H1 (cell line): Measurements from ENCODE around the gene RASAL1. TPM values are rescaled to one million over a fixed set of nuclear protein-coding genes. Genes with fewer than 3 reads are reported as not detected.

Source experiments
- CTCF ChIA-PET: fragments of 300-600 bp; sonication (Branson Sonifier 250); formaldehyde crosslinking; loops from one replicate; lab custom pipeline; 2021; ENCODE audit not compliant: partially characterized antibody; lab: Charles Lee
- POLR2A ChIA-PET: fragments of 300-600 bp; sonication (Branson Sonifier 250); formaldehyde crosslinking; loops from one replicate; lab custom pipeline; 2021; ENCODE audit warnings: inconsistent platforms; ENCODE audit not compliant: partially characterized antibody; lab: Charles Lee
- DNase-seq, 2 experiments: peaks; one replicate each; pipeline versions ENCODE4 v3.0.0 to v3.0.0-alpha.2; 2010 to 2022; ENCODE audit warnings: low spot score in 2 of 2, low read depth in 1 of 2, mixed read lengths in 1 of 2
- FAIRE-seq: peaks from 2 replicates; lab custom pipeline; 2011; peaks lifted over from hg19 to GRCh38; lab: Jason Lieb, UNC
- H2AFZ ChIP-seq: 2 replicates; pipeline ENCODE4 v1.8.1; 2012; ENCODE audit warnings: low read length, inconsistent platforms
- H2AK5ac ChIP-seq: 2 replicates; pipeline ENCODE4 v1.6.1; 2013; ENCODE audit warnings: low read depth, low read length
- H2BK120ac ChIP-seq: replicated peaks from 2 replicates; pipeline ENCODE3; 2013; ENCODE audit warnings: low read depth, low read length, inconsistent platforms
- H2BK12ac ChIP-seq: 2 replicates; pipeline ENCODE4 v1.6.1; 2013; ENCODE audit warnings: low read depth, low read length
- H2BK15ac ChIP-seq: 2 replicates; pipeline ENCODE4 v1.6.1; 2013; ENCODE audit warnings: low read length
- H2BK20ac ChIP-seq: 2 replicates; pipeline ENCODE4 v1.6.1; 2013; ENCODE audit warnings: low read length
- H2BK5ac ChIP-seq: 2 replicates; pipeline ENCODE4 v1.6.1; 2013; ENCODE audit warnings: low read depth, low read length
- H3K14ac ChIP-seq: 2 replicates; pipeline ENCODE4 v1.6.1; 2013; ENCODE audit warnings: inconsistent platforms; ENCODE audit not compliant: insufficient read length
- H3K18ac ChIP-seq: 2 replicates; pipeline ENCODE4 v1.6.1; 2013; ENCODE audit warnings: low read length; ENCODE audit errors: extremely low read depth
- H3K23ac ChIP-seq: 2 replicates; pipeline ENCODE4 v1.6.1; 2013; ENCODE audit warnings: inconsistent platforms; ENCODE audit not compliant: insufficient read length
- H3K23me2 ChIP-seq: 2 replicates; pipeline ENCODE4 v1.6.1; 2013; ENCODE audit warnings: low read depth, low read length
- H3K27ac ChIP-seq: 2 replicates; pipeline ENCODE4 v1.6.1; 2011; ENCODE audit warnings: low read depth, low read length, inconsistent platforms
- H3K27me3 ChIP-seq, 4 experiments: replicated peaks in 1 of 4; 1 replicate in 1 of 4; 2 replicates in 3 of 4; pipeline versions ENCODE4 v1.6.1 to v1.8.1; 2011 to 2013; ENCODE audit warnings: low read length in 3 of 4, mild to moderate bottlenecking in 3 of 4, inconsistent platforms in 2 of 4, mixed read lengths in 2 of 4, moderate library complexity in 1 of 4; ENCODE audit not compliant: control insufficient read depth in 3 of 4, insufficient read depth in 3 of 4; ENCODE audit errors: extremely low read depth in 1 of 4
- H3K36me3 ChIP-seq, 4 experiments: 2 replicates each; pipeline versions ENCODE4 v1.6.1 to v1.8.1; 2011 to 2013; ENCODE audit warnings: mild to moderate bottlenecking in 4 of 4, low read length in 3 of 4, moderate library complexity in 2 of 4, control low read depth in 1 of 4, inconsistent platforms in 1 of 4; ENCODE audit not compliant: insufficient read depth in 4 of 4, control insufficient read depth in 2 of 4
- H3K4ac ChIP-seq: replicated peaks from 2 replicates; pipeline ENCODE3; 2013; ENCODE audit warnings: low read length, low read depth, mixed read lengths, inconsistent platforms; ENCODE audit not compliant: insufficient read length
- H3K4me1 ChIP-seq, 4 experiments: replicated peaks in 1 of 4; 1 replicate in 1 of 4; 2 replicates in 3 of 4; pipeline versions ENCODE4 v1.6.1 to v1.8.1; 2011 to 2013; ENCODE audit warnings: low read length in 3 of 4, inconsistent platforms in 2 of 4, mixed read lengths in 1 of 4; ENCODE audit not compliant: insufficient read depth in 4 of 4, control insufficient read depth in 3 of 4
- H3K4me2 ChIP-seq, 2 experiments: 2 replicates each; pipeline versions ENCODE4 v1.6.1 to v1.8.1; 2011 to 2013; ENCODE audit warnings: low read depth in 2 of 2, low read length in 2 of 2, control low read depth in 1 of 2, inconsistent platforms in 1 of 2, mild to moderate bottlenecking in 1 of 2; ENCODE audit not compliant: insufficient read depth in 1 of 2
- H3K4me3 ChIP-seq, 4 experiments: fragments of 200-600, 300-600 bp in 1 of 4; sonication (generic), shearing (Covaris generic), sonication (Bioruptor Twin) in 1 of 4; 2 replicates each; pipeline versions ENCODE4 v1.5.1 to v1.8.1; 2011 to 2016; ENCODE audit warnings: low read length in 4 of 4, low read depth in 3 of 4, control low read depth in 2 of 4, inconsistent platforms in 2 of 4, mild to moderate bottlenecking in 2 of 4, mixed read lengths in 1 of 4, moderate library complexity in 1 of 4; ENCODE audit not compliant: insufficient read depth in 2 of 4; ENCODE audit errors: extremely low read depth in 1 of 4
- H3K56ac ChIP-seq: replicated peaks from 2 replicates; pipeline ENCODE3; 2013; ENCODE audit warnings: low read depth, mild to moderate bottlenecking, mixed read lengths, low read length, inconsistent platforms; ENCODE audit not compliant: insufficient read length
- H3K79me1 ChIP-seq: 2 replicates; pipeline ENCODE4 v1.6.1; 2013; ENCODE audit warnings: low read depth, low read length, control low read depth
- H3K79me2 ChIP-seq, 2 experiments: 2 replicates each; pipeline versions ENCODE4 v1.6.1 to v1.8.1; 2012 to 2013; ENCODE audit warnings: low read length in 2 of 2, mild to moderate bottlenecking in 2 of 2, inconsistent platforms in 1 of 2; ENCODE audit not compliant: insufficient read depth in 2 of 2, control insufficient read depth in 1 of 2
- H3K9ac ChIP-seq, 4 experiments: replicated peaks in 1 of 4; 1 replicate in 1 of 4; 2 replicates in 3 of 4; pipeline versions ENCODE4 v1.6.1 to v1.8.1; 2011 to 2013; ENCODE audit warnings: low read depth in 3 of 4, low read length in 3 of 4, control low read depth in 2 of 4, mild to moderate bottlenecking in 2 of 4, moderate library complexity in 2 of 4, inconsistent platforms in 1 of 4; ENCODE audit errors: extremely low read depth in 1 of 4
- H3K9me3 ChIP-seq, 2 experiments: 2 replicates each; pipeline versions ENCODE4 v1.6.1 to v1.8.1; 2012 to 2013; ENCODE audit warnings: mild to moderate bottlenecking in 2 of 2, moderate library complexity in 2 of 2, control low read depth in 1 of 2, inconsistent platforms in 1 of 2, low read depth in 1 of 2, low read length in 1 of 2, mixed read lengths in 1 of 2; ENCODE audit not compliant: insufficient read depth in 2 of 2
- H4K20me1 ChIP-seq, 2 experiments: replicated peaks in 1 of 2; 2 replicates each; pipeline versions ENCODE3 to v1.8.1; 2011 to 2013; ENCODE audit warnings: inconsistent platforms in 2 of 2, low read length in 2 of 2, mild to moderate bottlenecking in 1 of 2; ENCODE audit not compliant: insufficient read depth in 2 of 2, control insufficient read depth in 1 of 2
- H4K5ac ChIP-seq: 2 replicates; pipeline ENCODE4 v1.6.1; 2013; ENCODE audit warnings: low read length, low read depth, mixed read lengths, inconsistent platforms; ENCODE audit not compliant: insufficient read length
- H4K8ac ChIP-seq: 2 replicates; pipeline ENCODE4 v1.8.0; 2013; ENCODE audit warnings: mild to moderate bottlenecking, moderate library complexity, low read length, inconsistent platforms; ENCODE audit not compliant: insufficient read depth; ENCODE audit errors: extremely low read depth
- H4K91ac ChIP-seq: replicated peaks from 2 replicates; pipeline ENCODE3; 2013; ENCODE audit warnings: low read length, mixed read lengths, inconsistent platforms; ENCODE audit not compliant: insufficient read length
- BCL11A ChIP-seq, 2 experiments: IDR thresholded peaks; one replicate each; pipeline ENCODE4 v1.6.1; 2011; ENCODE audit warnings: low read depth in 2 of 2, low read length in 2 of 2, mild to moderate bottlenecking in 2 of 2
- CBX8 ChIP-seq: fragments of 300-800, 300-1000 bp; sonication (generic); IDR thresholded peaks from 2 replicates; pipeline ENCODE4 v1.7.1; 2016; ENCODE audit warnings: low read depth, low read length, borderline replicate concordance
- HDAC6 ChIP-seq: IDR thresholded peaks from one replicate; pipeline ENCODE4 v1.7.1; 2012; ENCODE audit warnings: low read depth, mild to moderate bottlenecking, inconsistent platforms, low read length, moderate library complexity
- JUN ChIP-seq: IDR thresholded peaks from 2 replicates; pipeline ENCODE4 v1.6.1; 2011; ENCODE audit warnings: low read depth, mild to moderate bottlenecking, improper control_type of control experiment, low read length
- SAP30 ChIP-seq: fragments of 300-600 bp; sonication (generic); IDR thresholded peaks from 2 replicates; pipeline ENCODE4 v1.7.1; 2012; ENCODE audit warnings: low read length, moderate library complexity, mild to moderate bottlenecking, inconsistent platforms; ENCODE audit not compliant: insufficient read depth, insufficient replicate concordance
- WGBS, 2 experiments: shearing (Covaris generic) in 1 of 2; methylation state at CpG; one replicate each; pipeline versions ENCODE4 v1.1.6 to v1.1.7; 2013 to 2015; ENCODE audit warnings: low lambda C conversion rate in 2 of 2, mixed read lengths in 2 of 2, inconsistent platforms in 1 of 2, low coverage in 1 of 2, missing lambda C conversion rate in 1 of 2; ENCODE audit not compliant: insufficient replicate concordance in 2 of 2, insufficient coverage in 1 of 2, insufficient read length in 1 of 2; ENCODE audit errors: extremely low coverage in 1 of 2, missing lambda C conversion rate in 1 of 2; 5-methylcytosine and 5-hydroxymethylcytosine counted together
- polyA plus RNA-seq, 7 experiments: library from polyadenylated mRNA; depleted of rRNA in 3 of 7; stranded (reverse) in 5 of 7; unstranded in 2 of 7; fragments of >200 nt in 5 of 7; fragments of 200-250 nt in 2 of 7; gene quantifications; 1 replicate in 5 of 7; 2 replicates in 1 of 7; 4 replicates in 1 of 7; pipeline versions ENCODE4 v1.2.1 to v1.2.3, GENCODE V29; 2011 to 2013; ENCODE audit warnings: missing spikeins in 2 of 7, mixed read lengths in 2 of 7
- total RNA-seq: library from RNA; stranded (reverse); fragmentation: NEBNext Ultra II Directional; extraction: Animal tissue kit (Norgen Biotek cat#: 25700); gene quantifications from 2 replicates; pipeline ENCODE4 v1.2.1, GENCODE V29; 2021
- TF ChIP-seq, protein P1 (sequence below): IDR thresholded peaks from 2 replicates; pipeline ENCODE4 v1.6.1; 2012; ENCODE audit warnings: inconsistent platforms
- TF ChIP-seq, protein P2 (sequence below): IDR thresholded peaks from 2 replicates; pipeline ENCODE4 v1.6.1; 2012; ENCODE audit warnings: inconsistent platforms

The RASAL1 gene
- total and polyA plus RNA-seq, 2 of the 8 experiments (the other 6 are each of a cell fraction or from before 2014, with no cell fraction given) = 3.7 to 5.0 TPM

DNA sequence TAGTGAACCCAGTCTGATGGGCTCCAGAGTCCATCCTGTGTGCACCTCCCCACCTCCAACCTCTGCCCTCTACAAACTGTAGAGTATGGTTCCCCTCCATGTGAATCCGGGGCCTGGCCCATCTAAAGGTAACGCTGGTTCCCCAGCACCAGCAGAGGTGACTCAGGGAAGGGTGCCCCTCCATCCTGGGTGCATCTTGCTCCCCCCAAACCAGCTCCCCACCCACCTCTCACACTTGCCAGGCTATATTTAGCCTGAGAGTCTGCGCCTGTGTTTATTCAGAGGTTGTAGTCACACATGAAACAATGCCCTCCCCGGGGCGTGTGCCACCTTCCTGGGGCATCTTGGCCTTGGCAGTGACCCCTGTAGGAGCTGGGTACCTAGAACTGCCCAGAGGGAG is 26.2 kb downstream of the RASAL1 start:
- Histone ChIP-seq H4K8ac (no peak overlapping the region), H4K91ac (no peak overlapping the region), H3K9me3 (no peaks in the 10 kb centered on the region), H2AK5ac (no peak overlapping the region), H3K36me3 (no peaks in the 10 kb centered on the region), H2BK15ac (no peak overlapping the region), H3K23me2 (no peaks in the 10 kb centered on the region), H3K23ac (no peak overlapping the region), H3K4me2 (no peak overlapping the region), H3K4me1 (peaks cover 0 to 3% (median 0%) of the 10 kb centered on the region in 4 experiments; a peak in 1 of 7 replicates), H3K9ac (no peak overlapping the region), H2BK12ac (no peak overlapping the region), H3K14ac (no peak overlapping the region), H3K18ac (no peak overlapping the region), H2AFZ (no peak overlapping the region), H3K79me1 (no peaks in the 10 kb centered on the region), H3K27me3 (0 out of 7 replicates have a peak, but pooled peaks cover 0 to 2% (median 0%) of the 10 kb centered on the region in 4 experiments), H3K56ac (no peak overlapping the region), H3K79me2 (no peaks in the 10 kb centered on the region), H4K20me1 (no peaks in the 10 kb centered on the region), H4K5ac (no peak overlapping the region), H2BK5ac (no peak overlapping the region), H2BK20ac (no peak overlapping the region), H3K27ac (no peak overlapping the region), H3K4ac (no peak overlapping the region), H3K4me3 (no peak overlapping the region), H2BK120ac (no peak overlapping the region)
- WGBS, 2 experiments = 88% methylated on average over 5 of the region's 5 CpGs; no CpG with 5 or more reads in 1 of the 2 experiments
- FAIRE-seq = no peak
- ChIA-PET POLR2A (interaction anchor here (0.6 to 1.1 kb wide), 4 partner anchors 9 to 45 kb away, joined by 3 to 4 read pairs (median 3); no protein-coding TSS in a partner anchor), CTCF (interaction anchor here (1.0 to 2.0 kb wide), 10 partner anchors 11 to 118 kb away, joined by 3 to 9 read pairs (median 4); no protein-coding TSS in a partner anchor)
- no peak for DNase-seq
- TF ChIP-seq HDAC6 (no peak), BCL11A (IDR thresholded peaks at IDR 0.05; ENCODE audit: low read depth in 2 of 2, low read length in 2 of 2) (no peak), CBX8 (no peak), JUN (no peak), SAP30 (no peak)
- TF ChIP-seq, protein P1, sequence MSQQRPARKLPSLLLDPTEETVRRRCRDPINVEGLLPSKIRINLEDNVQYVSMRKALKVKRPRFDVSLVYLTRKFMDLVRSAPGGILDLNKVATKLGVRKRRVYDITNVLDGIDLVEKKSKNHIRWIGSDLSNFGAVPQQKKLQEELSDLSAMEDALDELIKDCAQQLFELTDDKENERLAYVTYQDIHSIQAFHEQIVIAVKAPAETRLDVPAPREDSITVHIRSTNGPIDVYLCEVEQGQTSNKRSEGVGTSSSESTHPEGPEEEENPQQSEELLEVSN = no peak
- TF ChIP-seq, protein P2, sequence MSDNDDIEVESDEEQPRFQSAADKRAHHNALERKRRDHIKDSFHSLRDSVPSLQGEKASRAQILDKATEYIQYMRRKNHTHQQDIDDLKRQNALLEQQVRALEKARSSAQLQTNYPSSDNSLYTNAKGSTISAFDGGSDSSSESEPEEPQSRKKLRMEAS = no peak
